IMR-90 (cell line): ENCODE measurements around the gene CLCNKA. TPM values are rescaled to one million over a fixed set of nuclear protein-coding genes. Genes with fewer than 3 reads are reported as not detected.

ENCODE experiments used
- ATAC-seq: fragments of 200-7000 bp; cut with Tn5 transposase; 2 replicates; pipeline ENCODE4 v1.9.1; 2020; ENCODE audit warnings: low read depth, mild to moderate bottlenecking, moderate library complexity
- BruUV-seq: library from RNA; stranded (reverse); fragments of 400-500 nt; replicated peaks from 2 replicates; lab custom pipeline; 2021; lab: Mats Ljungman, UMichigan
- CTCF ChIA-PET: fragments of 300-600 bp; formaldehyde crosslinking; extraction: SDS; loops from one replicate; lab custom pipeline; 2021; ENCODE audit warnings: antibody characterized with exemption; lab: Yijun Ruan, JAX
- POLR2A ChIA-PET: fragments of 300-600 bp; sonication (Branson Sonifier 250); formaldehyde crosslinking; loops from one replicate; lab custom pipeline; 2022; ENCODE audit warnings: antibody characterized with exemption; ENCODE audit not compliant: unreplicated experiment; lab: Charles Lee
- DNase-seq: peaks from one replicate; pipeline ENCODE4 v3.0.0; 2013
- H2AFZ ChIP-seq: replicated peaks from 2 replicates; pipeline ENCODE3; 2013; ENCODE audit warnings: low read length, mild to moderate bottlenecking; ENCODE audit not compliant: poor library complexity
- H2AK5ac ChIP-seq: 2 replicates; pipeline ENCODE4 v1.6.1; 2013; ENCODE audit warnings: low read depth, low read length, inconsistent platforms
- H2AK9ac ChIP-seq: replicated peaks from 2 replicates; pipeline ENCODE3; 2013; ENCODE audit warnings: mild to moderate bottlenecking, low read depth, low read length, moderate library complexity; ENCODE audit not compliant: poor library complexity
- H2BK120ac ChIP-seq: 2 replicates; pipeline ENCODE4 v1.6.1; 2013; ENCODE audit warnings: low read depth, low read length, inconsistent platforms
- H2BK15ac ChIP-seq: 3 replicates; pipeline ENCODE4 v1.6.1; 2013; ENCODE audit warnings: low read depth, low read length, inconsistent platforms
- H2BK20ac ChIP-seq: 2 replicates; pipeline ENCODE4 v1.6.1; 2013; ENCODE audit warnings: low read depth, mild to moderate bottlenecking, inconsistent platforms, low read length, moderate library complexity
- H2BK5ac ChIP-seq: 2 replicates; pipeline ENCODE4 v1.6.1; 2013; ENCODE audit warnings: mild to moderate bottlenecking, low read depth, low read length, inconsistent platforms; ENCODE audit not compliant: poor library complexity, severe bottlenecking
- H3K14ac ChIP-seq: replicated peaks from 2 replicates; pipeline ENCODE4 v1.6.1; 2013; ENCODE audit warnings: low read depth, low read length, inconsistent platforms
- H3K18ac ChIP-seq: 2 replicates; pipeline ENCODE4 v1.6.1; 2013; ENCODE audit warnings: low read depth, low read length, control low read depth
- H3K23ac ChIP-seq: 2 replicates; pipeline ENCODE4 v1.6.1; 2013; ENCODE audit warnings: low read depth, low read length, inconsistent platforms
- H3K27ac ChIP-seq: 2 replicates; pipeline ENCODE4 v1.5.1; 2013; ENCODE audit warnings: mild to moderate bottlenecking, control low read depth, low read length; ENCODE audit not compliant: insufficient read depth
- H3K27me3 ChIP-seq: 2 replicates; pipeline ENCODE4 v1.6.1; 2013; ENCODE audit warnings: low read length; ENCODE audit not compliant: control insufficient read depth, insufficient read depth
- H3K36me3 ChIP-seq: 2 replicates; pipeline ENCODE4 v1.6.1; 2013; ENCODE audit warnings: low read length, mixed read lengths; ENCODE audit not compliant: control insufficient read depth, insufficient read depth
- H3K4ac ChIP-seq: 2 replicates; pipeline ENCODE4 v1.6.1; 2013; ENCODE audit warnings: low read depth, low read length, inconsistent platforms
- H3K4me1 ChIP-seq: 2 replicates; pipeline ENCODE4 v1.6.1; 2013; ENCODE audit warnings: low read length, mixed read lengths; ENCODE audit not compliant: control insufficient read depth, insufficient read depth
- H3K4me2 ChIP-seq: 2 replicates; pipeline ENCODE4 v1.6.1; 2013; ENCODE audit warnings: low read depth, mild to moderate bottlenecking, control low read depth, low read length, moderate library complexity
- H3K4me3 ChIP-seq: 2 replicates; pipeline ENCODE4 v1.5.1; 2013; ENCODE audit warnings: low read depth, mild to moderate bottlenecking, control low read depth, low read length, moderate library complexity; ENCODE audit not compliant: insufficient read depth
- H3K56ac ChIP-seq: 2 replicates; pipeline ENCODE4 v1.6.1; 2013; ENCODE audit warnings: low read length, inconsistent platforms; ENCODE audit not compliant: insufficient read depth; ENCODE audit errors: extremely low read depth
- H3K79me1 ChIP-seq, 2 experiments: 2 replicates each; pipeline ENCODE4 v1.6.1; 2013; ENCODE audit warnings: low read length in 2 of 2, inconsistent platforms in 1 of 2, low read depth in 1 of 2
- H3K9ac ChIP-seq: 2 replicates; pipeline ENCODE4 v1.6.1; 2013; ENCODE audit warnings: low read depth, low read length, control low read depth
- H3K9me1 ChIP-seq: 2 replicates; pipeline ENCODE4 v1.6.1; 2013; ENCODE audit warnings: low read length, inconsistent platforms; ENCODE audit not compliant: insufficient read depth
- H3K9me3 ChIP-seq: 2 replicates; pipeline ENCODE4 v1.6.1; 2013; ENCODE audit warnings: low read length; ENCODE audit not compliant: control insufficient read depth, insufficient read depth
- H4K20me1 ChIP-seq: 2 replicates; pipeline ENCODE4 v1.6.1; 2013; ENCODE audit warnings: low read length, inconsistent platforms; ENCODE audit not compliant: insufficient read depth
- H4K5ac ChIP-seq: 2 replicates; pipeline ENCODE4 v1.6.1; 2013; ENCODE audit warnings: mild to moderate bottlenecking, low read depth, low read length, control low read depth
- H4K8ac ChIP-seq, 2 experiments: 2 replicates each; pipeline ENCODE4 v1.6.1; 2013; ENCODE audit warnings: low read depth in 2 of 2, low read length in 2 of 2, control low read depth in 1 of 2, inconsistent platforms in 1 of 2
- H4K91ac ChIP-seq: 2 replicates; pipeline ENCODE4 v1.6.1; 2013; ENCODE audit warnings: low read depth, low read length, inconsistent platforms; ENCODE audit not compliant: insufficient read depth
- CHD1 ChIP-seq: IDR thresholded peaks from 2 replicates; pipeline ENCODE4 v1.6.1; 2012; ENCODE audit warnings: low read depth, low read length, improper control_type of control experiment
- FOS ChIP-seq: fragments of 150-350 bp; IDR thresholded peaks from 2 replicates; pipeline ENCODE4 v1.6.1; 2016; ENCODE audit warnings: low read depth, low read length
- MAFK ChIP-seq: IDR thresholded peaks from 2 replicates; pipeline ENCODE4 v1.6.1; 2012; ENCODE audit warnings: low read depth, low read length, improper control_type of control experiment
- MAZ ChIP-seq: IDR thresholded peaks from 2 replicates; pipeline ENCODE4 v1.6.1; 2012; ENCODE audit warnings: low read depth, mild to moderate bottlenecking, low read length, improper control_type of control experiment, moderate library complexity, borderline replicate concordance
- MXI1 ChIP-seq: IDR thresholded peaks from 2 replicates; pipeline ENCODE4 v1.6.1; 2012; ENCODE audit warnings: low read depth, mild to moderate bottlenecking, low read length, moderate library complexity, borderline replicate concordance
- NFE2L2 ChIP-seq: fragments of 150-350 bp; IDR thresholded peaks from 2 replicates; pipeline ENCODE4 v1.6.1; 2016; ENCODE audit warnings: low read depth, mild to moderate bottlenecking, low read length
- POLR2A ChIP-seq: IDR thresholded peaks from 2 replicates; pipeline ENCODE4 v1.6.1; 2012; ENCODE audit warnings: mild to moderate bottlenecking, low read depth, low read length
- RAD21 ChIP-seq: IDR thresholded peaks from 2 replicates; pipeline ENCODE4 v1.6.1; 2012; ENCODE audit warnings: low read length, improper control_type of control experiment
- RCOR1 ChIP-seq: IDR thresholded peaks from 2 replicates; pipeline ENCODE4 v1.6.1; 2012; ENCODE audit warnings: mild to moderate bottlenecking, low read length, improper control_type of control experiment; ENCODE audit not compliant: insufficient replicate concordance
- RFX5 ChIP-seq: IDR thresholded peaks from 2 replicates; pipeline ENCODE4 v1.8.0; 2012; ENCODE audit warnings: low read depth, mild to moderate bottlenecking, low read length, moderate library complexity
- SMC3 ChIP-seq: fragments of 150-350 bp; IDR thresholded peaks from 2 replicates; pipeline ENCODE4 v1.6.1; 2016; ENCODE audit warnings: low read depth, mild to moderate bottlenecking, antibody characterized with exemption, low read length, moderate library complexity
- WGBS, 2 experiments: methylation state at CpG; one replicate each; pipeline versions ENCODE4 v1.1.5 to v1.1.7; 2013; ENCODE audit warnings: missing lambda C conversion rate in 2 of 2; ENCODE audit not compliant: insufficient read length in 1 of 2; ENCODE audit errors: extremely low coverage in 2 of 2; 5-methylcytosine and 5-hydroxymethylcytosine counted together
- dilution Hi-C: fragments of 300-500 bp; cut with HindIII; formaldehyde crosslinking; loops from one replicate; pipeline ENCODE4 v1.14.3; 2018; ENCODE audit warnings: low sequenced_read_pairs; ENCODE audit not compliant: unreplicated experiment
- in situ Hi-C: fragments of 300-500 bp; cut with MboI; formaldehyde crosslinking; loops from 3 replicates; pipeline ENCODE4 v1.14.3; 2019; ENCODE audit warnings: low sequenced_read_pairs, inconsistent platforms, mixed read lengths
- intact Hi-C: fragments of 100-400 bp; cut with micrococcal nuclease; formaldehyde crosslinking; loops from 2 replicates; pipeline ENCODE4 v1.10.0; 2022
- polyA plus RNA-seq, 3 experiments: library from polyadenylated mRNA; depleted of rRNA; stranded (reverse); fragments of >200 nt; gene quantifications; 2 replicates each; pipeline ENCODE4 v1.2.3, GENCODE V29; 2012; ENCODE audit warnings: low replicate concordance in 1 of 3
- total RNA-seq: library from RNA; depleted of rRNA; stranded (reverse); fragments of >200 nt; gene quantifications from 2 replicates; pipeline ENCODE4 v1.2.3, GENCODE V29; 2012
- TF ChIP-seq, protein P1 (sequence below): conservative IDR thresholded peaks from 2 replicates; pipeline ENCODE4 v1.5.1; 2012; ENCODE audit warnings: mild to moderate bottlenecking, low read depth, low read length, improper control_type of control experiment
- TF ChIP-seq, protein P2 (sequence below): fragments of 150-350 bp; IDR thresholded peaks from 2 replicates; pipeline ENCODE4 v1.6.1; 2016; ENCODE audit warnings: low read depth, mild to moderate bottlenecking, low read length, moderate library complexity, borderline replicate concordance
- TF ChIP-seq, protein P3 (sequence below): fragments of 150-350 bp; IDR thresholded peaks from 2 replicates; pipeline ENCODE4 v1.6.1; 2017; ENCODE audit warnings: mild to moderate bottlenecking, antibody characterized with exemption, low read length, low read depth

The CLCNKA gene
- total and polyA plus RNA-seq, 2 of the 4 experiments (the other 2 are of a cell fraction), result 0.05 TPM; not detected in 1

DNA sequence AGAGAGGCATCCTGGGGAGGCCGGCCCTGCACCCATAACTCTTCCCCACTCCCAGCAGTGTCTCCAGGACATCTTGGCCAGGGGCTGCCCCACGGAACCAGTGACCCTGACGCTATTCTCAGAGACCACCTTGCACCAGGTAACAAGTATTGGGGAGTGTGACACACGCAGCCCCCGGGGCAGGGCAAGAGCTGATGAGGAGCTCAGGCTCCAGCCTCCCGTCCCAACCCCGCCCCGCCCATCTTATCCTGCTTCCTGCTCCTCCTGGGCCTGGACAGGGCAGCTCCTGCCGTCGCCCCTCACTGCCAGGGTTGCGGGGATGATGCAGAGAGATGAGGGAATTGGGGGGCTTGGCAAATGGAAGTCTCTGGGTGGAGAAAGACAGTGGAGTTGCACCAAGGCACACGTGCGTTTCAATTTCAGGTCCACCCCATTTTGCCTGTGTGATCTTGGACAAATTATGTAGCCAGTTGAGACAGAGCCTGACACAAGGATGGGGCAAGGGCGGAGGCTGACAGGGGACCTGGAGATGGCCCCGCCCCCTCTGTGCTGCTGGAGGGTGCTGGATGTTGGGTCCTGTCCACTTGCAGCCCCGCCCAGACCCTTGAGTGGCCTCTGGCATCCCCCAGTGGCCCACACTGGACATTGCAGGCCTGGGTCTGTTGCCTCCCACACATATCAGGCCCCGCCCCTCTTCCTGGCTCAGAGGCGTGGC is 10.7 kb downstream of the CLCNKA start:
- Histone ChIP-seq H3K4ac (no peak overlapping the region), H3K23ac (no peak overlapping the region), H4K91ac (no peak overlapping the region), H3K9me3 (no peaks in the 10 kb centered on the region), H3K36me3 (no peaks in the 10 kb centered on the region), H3K27me3 (peaks cover 9% of the 10 kb centered on the region), H2BK20ac (no peak overlapping the region), H2BK15ac (no peak overlapping the region), H3K18ac (no peak overlapping the region), H3K79me1 (no peaks in the 10 kb centered on the region), H4K5ac (no peak overlapping the region), H3K27ac (no peak overlapping the region), H2AFZ (peak overlapping the region; percentile 86), H3K4me3 (no peak overlapping the region), H3K4me1 (no peaks in the 10 kb centered on the region), H3K9me1 (no peaks in the 10 kb centered on the region), H2BK5ac (no peak overlapping the region), H4K20me1 (no peaks in the 10 kb centered on the region), H2AK5ac (peak overlapping the region; percentile 91; the same call in 1 of the 2 replicates), H2AK9ac (peak overlapping the region; percentile 85), H3K9ac (no peak overlapping the region), H2BK120ac (no peak overlapping the region; the same call in 1 of the 2 replicates), H3K4me2 (no peak overlapping the region), H3K14ac (0 out of 2 replicates have a peak overlapping the region, but pooled peaks have one; percentile 35), H4K8ac (peak overlapping the region in 1 of 2 experiments; percentile 52; a peak in 1 of 4 replicates), H3K56ac (no peak overlapping the region)
- POLR2A ChIA-PET, result no interaction called here
- CTCF ChIA-PET, result no interaction called here
- 61% methylated on average over 11 of the region's 18 CpGs; no CpG with 5 or more reads in 1 of the 2 experiments for WGBS, 2 experiments
- peak; percentile 79 for DNase-seq
- intact Hi-C loops, result loop anchor here (2.0 kb wide), 3 partner anchors 24 to 240 kb away; no protein-coding TSS in a partner anchor
- no TSS peak for BruUV-seq
- peak; percentile 100 for ATAC-seq
- dilution Hi-C loops, result no loop called here
- in situ Hi-C loops, result no loop called here
- TF ChIP-seq RAD21, result peak; percentile 97
- peak; percentile 97 for TF ChIP-seq SMC3
- TF ChIP-seq, protein P1, sequence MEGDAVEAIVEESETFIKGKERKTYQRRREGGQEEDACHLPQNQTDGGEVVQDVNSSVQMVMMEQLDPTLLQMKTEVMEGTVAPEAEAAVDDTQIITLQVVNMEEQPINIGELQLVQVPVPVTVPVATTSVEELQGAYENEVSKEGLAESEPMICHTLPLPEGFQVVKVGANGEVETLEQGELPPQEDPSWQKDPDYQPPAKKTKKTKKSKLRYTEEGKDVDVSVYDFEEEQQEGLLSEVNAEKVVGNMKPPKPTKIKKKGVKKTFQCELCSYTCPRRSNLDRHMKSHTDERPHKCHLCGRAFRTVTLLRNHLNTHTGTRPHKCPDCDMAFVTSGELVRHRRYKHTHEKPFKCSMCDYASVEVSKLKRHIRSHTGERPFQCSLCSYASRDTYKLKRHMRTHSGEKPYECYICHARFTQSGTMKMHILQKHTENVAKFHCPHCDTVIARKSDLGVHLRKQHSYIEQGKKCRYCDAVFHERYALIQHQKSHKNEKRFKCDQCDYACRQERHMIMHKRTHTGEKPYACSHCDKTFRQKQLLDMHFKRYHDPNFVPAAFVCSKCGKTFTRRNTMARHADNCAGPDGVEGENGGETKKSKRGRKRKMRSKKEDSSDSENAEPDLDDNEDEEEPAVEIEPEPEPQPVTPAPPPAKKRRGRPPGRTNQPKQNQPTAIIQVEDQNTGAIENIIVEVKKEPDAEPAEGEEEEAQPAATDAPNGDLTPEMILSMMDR, result peak; percentile 98
- no peak for TF ChIP-seq CHD1
- no peak for TF ChIP-seq RFX5
- TF ChIP-seq, protein P2, sequence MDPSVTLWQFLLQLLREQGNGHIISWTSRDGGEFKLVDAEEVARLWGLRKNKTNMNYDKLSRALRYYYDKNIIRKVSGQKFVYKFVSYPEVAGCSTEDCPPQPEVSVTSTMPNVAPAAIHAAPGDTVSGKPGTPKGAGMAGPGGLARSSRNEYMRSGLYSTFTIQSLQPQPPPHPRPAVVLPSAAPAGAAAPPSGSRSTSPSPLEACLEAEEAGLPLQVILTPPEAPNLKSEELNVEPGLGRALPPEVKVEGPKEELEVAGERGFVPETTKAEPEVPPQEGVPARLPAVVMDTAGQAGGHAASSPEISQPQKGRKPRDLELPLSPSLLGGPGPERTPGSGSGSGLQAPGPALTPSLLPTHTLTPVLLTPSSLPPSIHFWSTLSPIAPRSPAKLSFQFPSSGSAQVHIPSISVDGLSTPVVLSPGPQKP, result no peak
- TF ChIP-seq, protein P3, sequence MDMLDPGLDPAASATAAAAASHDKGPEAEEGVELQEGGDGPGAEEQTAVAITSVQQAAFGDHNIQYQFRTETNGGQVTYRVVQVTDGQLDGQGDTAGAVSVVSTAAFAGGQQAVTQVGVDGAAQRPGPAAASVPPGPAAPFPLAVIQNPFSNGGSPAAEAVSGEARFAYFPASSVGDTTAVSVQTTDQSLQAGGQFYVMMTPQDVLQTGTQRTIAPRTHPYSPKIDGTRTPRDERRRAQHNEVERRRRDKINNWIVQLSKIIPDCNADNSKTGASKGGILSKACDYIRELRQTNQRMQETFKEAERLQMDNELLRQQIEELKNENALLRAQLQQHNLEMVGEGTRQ, result no peak
- no peak for TF ChIP-seq FOS
- TF ChIP-seq RCOR1, result no peak
- TF ChIP-seq NFE2L2, result no peak
- TF ChIP-seq MXI1, result no peak
- peak; percentile 87; the same call in 1 of the 2 replicates for TF ChIP-seq MAZ
- TF ChIP-seq MAFK, result no peak
- TF ChIP-seq POLR2A, result 0 out of 2 replicates have a peak, but pooled peaks have one; percentile 26
